SJCRH30 (cell line): ENCODE data around the gene BCAS4. TPM values are rescaled to one million over a fixed set of nuclear protein-coding genes. Genes with fewer than 3 reads are reported as not detected.
"Not testable (repeated sequence)": the region's sequence is repeated elsewhere in the genome, so short reads cannot be mapped to it uniquely, and the experiment has no call there.

Experiments
- DNase-seq, 2 experiments: peaks; one replicate each; pipeline ENCODE4 v3.0.0-alpha.2; 2015 to 2020
- H3K27ac ChIP-seq: fragments of 250-450 bp; sonication (Bioruptor Pico); 2 replicates; pipeline ENCODE4 v1.5.1; 2020; ENCODE audit warnings: mild to moderate bottlenecking, moderate library complexity
- H3K27me3 ChIP-seq: fragments of 250-450 bp; sonication (Bioruptor Pico); 2 replicates; pipeline ENCODE4 v1.5.1; 2020; ENCODE audit warnings: mild to moderate bottlenecking, moderate library complexity
- H3K36me3 ChIP-seq: fragments of 250-450 bp; sonication (Bioruptor Pico); 2 replicates; pipeline ENCODE4 v1.5.1; 2020; ENCODE audit warnings: mild to moderate bottlenecking, moderate library complexity
- H3K4me1 ChIP-seq: fragments of 250-450 bp; sonication (Bioruptor Pico); 2 replicates; pipeline ENCODE4 v1.5.1; 2020; ENCODE audit warnings: mild to moderate bottlenecking, moderate library complexity
- H3K4me3 ChIP-seq: fragments of 250-450 bp; sonication (Bioruptor Pico); 2 replicates; pipeline ENCODE4 v1.5.1; 2020; ENCODE audit warnings: mild to moderate bottlenecking, moderate library complexity
- H3K9me3 ChIP-seq: fragments of 250-450 bp; sonication (Bioruptor Pico); replicated peaks from 2 replicates; pipeline ENCODE4 v1.5.1; 2020; ENCODE audit warnings: mild to moderate bottlenecking, moderate library complexity
- total RNA-seq: library from RNA; depleted of rRNA; stranded (reverse); fragments of >200 nt; shearing (Covaris generic); gene quantifications from 2 replicates; pipeline ENCODE4 v1.2.3, GENCODE V29; 2014

BCAS4 gene
- total RNA-seq, 1 experiment from 2014 or later, result 5.8 TPM

DNA sequence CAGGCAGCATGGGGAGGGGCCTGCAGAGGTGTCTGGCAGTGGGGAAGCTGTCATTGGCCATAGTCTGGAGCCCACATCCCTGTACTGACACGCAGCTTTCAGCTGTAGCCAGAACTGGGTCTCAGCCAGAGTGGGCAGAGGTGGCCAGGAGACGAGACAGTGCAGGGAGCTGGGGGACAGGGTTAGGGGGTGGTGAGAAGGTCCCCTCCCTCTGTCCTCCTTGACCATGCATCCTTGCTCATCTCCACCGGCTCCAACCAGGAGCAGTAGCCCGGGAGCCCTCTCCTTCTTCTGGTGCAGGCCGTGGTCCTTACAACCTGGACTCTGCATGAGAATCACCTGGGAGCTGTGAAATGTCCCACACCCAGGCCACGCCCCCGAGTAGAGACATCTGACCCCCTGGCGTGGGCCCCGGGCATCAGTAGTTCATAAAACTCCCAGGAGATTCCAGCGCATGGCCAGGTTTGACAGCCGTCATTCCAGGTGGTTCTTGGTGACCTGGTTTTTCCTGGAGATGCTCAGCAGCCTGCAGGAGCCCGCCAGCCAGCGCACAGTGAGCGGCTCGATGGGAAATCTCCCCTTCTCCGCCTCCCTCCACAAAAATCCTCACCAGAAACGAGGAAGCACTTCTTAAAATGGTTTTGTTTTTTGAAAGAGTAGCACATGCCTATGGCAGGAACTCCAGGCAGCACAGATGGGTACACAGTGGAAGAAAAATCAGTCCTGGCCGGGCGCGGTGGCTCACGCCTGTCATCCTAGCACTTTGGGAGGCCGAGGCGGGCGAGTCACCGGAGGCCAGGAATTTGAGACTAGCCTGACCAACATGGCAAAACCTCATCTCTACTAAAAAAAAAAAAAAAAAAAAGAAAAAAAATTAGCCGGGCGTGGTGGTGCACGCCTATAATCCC, 80.2 kb downstream of the BCAS4 start:
- no peaks in the 10 kb centered on the region; the same call in 1 of the 2 replicates for H3K4me1 ChIP-seq
- H3K9me3 ChIP-seq, result no peaks in the 10 kb centered on the region
- H3K27ac ChIP-seq, result no peak overlapping the region
- H3K4me3 ChIP-seq, result no peak overlapping the region
- no peaks in the 10 kb centered on the region for H3K27me3 ChIP-seq
- H3K36me3 ChIP-seq, result no peaks in the 10 kb centered on the region
- DNase-seq, result no peak

DNA sequence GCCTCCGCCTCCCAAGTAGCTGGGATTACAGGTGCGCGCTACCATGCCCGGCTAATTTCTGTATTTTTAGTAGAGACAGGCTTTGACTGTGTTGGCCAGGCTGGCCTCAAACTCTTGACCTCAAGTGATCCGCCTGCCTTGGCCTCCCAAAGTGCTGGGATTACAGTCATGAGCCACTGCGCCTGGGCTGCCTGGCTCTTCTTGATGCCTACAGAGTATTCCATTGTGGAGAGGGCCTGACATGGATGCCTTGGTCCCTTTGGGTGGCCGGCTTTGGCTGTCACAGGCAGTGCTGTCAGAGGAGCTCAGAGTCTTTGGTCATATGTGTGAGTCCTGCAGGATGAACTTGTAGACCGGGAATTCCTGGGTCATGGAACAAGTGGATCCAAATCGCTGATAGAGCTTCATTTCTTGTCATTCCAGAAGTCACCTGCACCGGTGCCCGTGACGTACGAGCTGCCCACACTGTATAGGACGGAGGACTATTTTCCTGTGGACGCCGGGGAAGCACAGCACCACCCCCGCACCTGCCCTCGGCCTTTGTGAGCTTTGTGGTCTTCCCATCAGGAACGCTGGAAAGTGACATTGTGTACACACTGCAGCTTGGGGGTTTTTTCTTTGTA, 81.3 kb downstream of the BCAS4 start:
- H3K4me1 ChIP-seq, result no peaks in the 10 kb centered on the region; the same call in 1 of the 2 replicates
- no peaks in the 10 kb centered on the region for H3K9me3 ChIP-seq
- H3K36me3 ChIP-seq, result no peaks in the 10 kb centered on the region
- H3K4me3 ChIP-seq, result no peak overlapping the region
- no peaks in the 10 kb centered on the region for H3K27me3 ChIP-seq
- H3K27ac ChIP-seq, result no peak overlapping the region
- DNase-seq, result no peak

DNA sequence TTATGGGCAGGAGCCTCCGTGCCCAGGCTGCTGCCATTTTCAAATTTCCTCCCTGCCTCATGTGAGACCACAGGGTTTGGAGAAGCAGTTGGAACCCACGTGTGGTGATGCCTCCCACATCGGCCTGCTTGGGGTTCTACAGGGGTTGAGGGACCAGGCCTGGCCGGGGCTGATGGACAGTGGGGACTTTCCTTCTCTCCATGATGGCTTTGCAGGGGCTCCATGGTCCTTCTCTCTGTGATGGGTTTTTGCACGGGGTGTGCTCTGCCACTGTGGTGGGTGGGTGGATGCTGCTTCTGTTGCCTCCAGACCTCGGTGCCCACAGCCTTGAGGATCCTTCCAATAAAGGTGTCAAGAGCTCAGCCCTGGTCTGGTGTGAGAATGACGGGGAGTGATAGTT, 82.0 kb downstream of the BCAS4 start:
- no peak for DNase-seq
- Histone ChIP-seq H3K9me3 (no peaks in the 10 kb centered on the region), H3K27ac (no peak overlapping the region), H3K27me3 (no peaks in the 10 kb centered on the region), H3K36me3 (no peaks in the 10 kb centered on the region), H3K4me3 (no peak overlapping the region), H3K4me1 (no peaks in the 10 kb centered on the region)

DNA sequence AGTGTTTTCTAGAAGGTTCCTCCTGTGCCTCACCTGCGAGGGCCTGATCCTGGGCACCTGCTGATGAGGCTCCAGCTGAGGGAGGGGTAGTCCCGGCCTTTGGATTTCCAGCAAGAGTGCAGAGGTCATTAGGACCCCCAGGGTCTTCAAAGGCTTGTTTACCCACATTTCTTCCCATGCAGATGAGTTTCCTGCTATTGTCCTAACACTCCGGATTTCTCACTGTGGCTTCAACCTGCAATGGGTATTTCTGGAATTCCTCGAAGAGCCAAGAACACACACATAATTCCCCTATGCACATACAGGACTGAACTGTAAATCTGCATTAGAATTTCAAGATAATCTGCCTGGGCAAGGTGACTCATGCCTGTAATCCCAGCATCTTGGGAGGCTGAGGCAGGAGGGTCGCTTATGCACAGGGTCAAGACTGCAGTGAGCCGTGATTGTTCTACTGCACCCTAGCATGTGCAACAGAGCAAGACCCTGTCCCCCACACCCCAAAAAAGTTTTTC, 82.4 kb downstream of the BCAS4 start:
- no peaks in the 10 kb centered on the region for H3K27me3 ChIP-seq
- H3K36me3 ChIP-seq, result no peaks in the 10 kb centered on the region
- no peaks in the 10 kb centered on the region for H3K9me3 ChIP-seq
- no peak for DNase-seq
- H3K4me3 ChIP-seq, result no peak overlapping the region
- no peak overlapping the region for H3K27ac ChIP-seq
- H3K4me1 ChIP-seq, result no peaks in the 10 kb centered on the region

DNA sequence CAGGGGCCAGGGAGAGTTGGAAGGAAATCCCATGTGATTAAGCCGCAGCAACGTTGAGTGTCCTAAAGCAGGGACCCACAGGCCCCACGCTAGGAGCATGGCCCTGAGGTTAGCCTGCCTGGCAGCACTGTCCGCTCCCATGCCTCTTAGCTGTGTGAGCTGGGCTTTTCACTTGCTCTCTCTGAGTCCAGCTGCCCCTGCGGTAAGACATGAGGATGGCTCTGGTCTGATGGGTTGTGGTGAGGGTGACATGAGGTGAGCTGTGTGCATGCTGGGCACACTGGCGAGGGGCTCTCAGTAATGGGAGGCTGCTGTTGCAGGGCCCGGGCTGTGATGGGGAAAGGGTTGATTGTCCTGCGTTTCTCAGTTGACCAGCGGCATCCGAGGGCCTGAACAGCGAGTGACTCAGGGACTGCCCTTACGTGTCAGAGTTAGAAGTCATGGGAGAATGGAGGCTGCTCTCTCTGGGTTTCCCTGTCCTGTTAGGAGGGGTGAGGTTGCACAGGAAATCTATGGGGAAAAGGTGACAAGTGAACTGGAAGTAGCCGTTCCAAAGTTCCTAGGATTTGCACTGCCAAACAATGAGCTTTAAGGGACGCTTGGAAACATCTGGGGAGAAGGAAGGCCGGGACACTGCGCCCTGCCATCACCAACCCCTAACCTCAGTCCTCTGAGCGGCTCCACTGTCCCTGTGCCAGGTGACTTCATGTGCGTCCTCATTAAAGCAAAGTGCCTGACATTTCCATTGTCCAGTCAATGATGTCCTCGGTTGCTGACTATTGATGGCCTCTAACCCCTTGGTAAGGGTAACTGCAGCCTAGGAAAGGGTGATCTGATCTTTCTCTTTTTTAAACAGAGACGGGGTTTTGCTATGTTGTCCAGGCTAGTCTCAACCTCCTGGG, 85.0 kb downstream of the BCAS4 start:
- no peak overlapping the region for H3K4me3 ChIP-seq
- no peaks in the 10 kb centered on the region for H3K4me1 ChIP-seq
- H3K27me3 ChIP-seq, result no peaks in the 10 kb centered on the region
- H3K27ac ChIP-seq, result no peak overlapping the region
- H3K9me3 ChIP-seq, result no peaks in the 10 kb centered on the region
- DNase-seq, result no peak
- no peaks in the 10 kb centered on the region for H3K36me3 ChIP-seq

DNA sequence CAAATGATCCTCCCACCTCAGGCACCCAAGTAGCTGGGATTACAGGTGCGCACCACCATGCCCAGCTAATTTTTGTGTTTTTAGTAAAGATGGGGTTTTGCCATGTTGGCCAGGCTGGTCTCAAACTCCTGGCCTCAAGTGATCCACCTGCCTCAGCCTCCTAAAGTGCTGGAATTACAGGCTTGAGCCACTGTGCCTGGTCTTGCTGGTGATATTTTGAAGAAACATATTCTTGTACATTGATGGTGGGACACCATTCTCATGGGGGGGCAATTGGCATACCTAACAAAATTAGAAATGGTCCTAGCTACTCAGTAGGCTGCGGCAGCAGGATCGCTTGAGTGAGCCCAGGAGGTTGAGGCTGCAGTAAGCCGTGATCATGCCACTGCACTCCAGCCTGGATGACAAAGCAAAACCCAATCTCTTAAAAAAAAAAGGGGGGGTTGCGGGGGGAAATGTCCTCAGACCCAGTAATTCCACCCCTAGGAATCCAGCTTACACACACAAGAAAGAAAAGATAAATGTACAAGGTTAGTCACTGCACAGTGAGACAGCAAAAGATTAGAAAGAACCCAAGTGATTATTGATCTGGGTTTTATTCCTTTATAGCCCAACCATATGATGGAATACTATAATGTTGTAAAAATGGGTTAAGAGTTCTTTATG, 87.0 kb downstream of the BCAS4 start:
- DNase-seq, H3K4me3 ChIP-seq, H3K27me3 ChIP-seq, H3K4me1 ChIP-seq, H3K36me3 ChIP-seq, H3K9me3 ChIP-seq, H3K27ac ChIP-seq: not testable (repeated sequence)

DNA sequence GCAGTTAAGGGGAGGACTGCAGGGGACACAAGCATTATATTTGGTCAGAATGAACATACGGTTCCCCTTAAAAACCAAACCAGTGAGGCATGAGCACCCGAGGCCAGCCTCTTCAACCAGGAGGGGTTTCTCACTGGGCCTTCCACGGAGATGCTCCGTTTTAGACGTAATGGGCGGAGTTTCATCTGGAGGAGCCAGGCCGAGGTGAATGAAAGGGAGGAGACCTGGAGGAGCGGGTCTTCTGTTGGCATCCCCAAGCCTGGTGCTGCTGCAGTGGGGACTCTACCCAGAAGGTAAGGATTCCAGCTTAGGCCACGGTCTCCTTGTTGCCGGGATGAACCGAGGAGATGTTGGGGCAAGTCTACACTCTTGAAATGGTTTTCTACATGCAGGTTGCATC, 89.0 kb downstream of the BCAS4 start:
- peaks cover 12% of the 10 kb centered on the region for H3K36me3 ChIP-seq
- no peak for DNase-seq

DNA sequence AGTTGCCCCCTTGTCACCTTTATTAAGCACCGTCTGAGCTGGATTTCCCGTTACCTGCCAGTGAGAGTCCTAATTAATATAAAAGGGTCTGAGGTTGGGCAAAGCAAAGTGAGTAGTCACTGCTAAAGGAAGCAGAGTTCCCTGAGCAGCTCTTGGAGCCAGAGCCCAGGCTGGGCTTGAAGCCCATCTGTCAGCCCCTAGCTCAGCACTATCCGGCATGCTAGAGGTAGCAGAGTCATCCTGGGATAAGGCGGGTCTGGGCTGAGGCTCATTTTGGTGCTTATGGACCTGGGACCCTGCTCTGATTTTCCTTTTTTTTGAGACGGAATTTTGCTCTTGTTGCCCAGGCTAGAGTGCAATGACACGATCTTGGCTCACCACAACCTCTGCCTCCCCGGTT, 90.2 kb downstream of the BCAS4 start:
- Histone ChIP-seq H3K4me1 (no peaks in the 10 kb centered on the region), H3K27me3 (no peaks in the 10 kb centered on the region), H3K4me3 (no peak overlapping the region), H3K27ac (no peak overlapping the region), H3K36me3 (peaks cover 23% of the 10 kb centered on the region), H3K9me3 (no peaks in the 10 kb centered on the region)
- DNase-seq, result no peak

More for the DNA sequence above, 89.0 kb downstream of the BCAS4 start:
- no peak overlapping the region for H3K4me3 ChIP-seq
- H3K4me1 ChIP-seq, result no peaks in the 10 kb centered on the region
- H3K27me3 ChIP-seq, result no peaks in the 10 kb centered on the region
- no peaks in the 10 kb centered on the region for H3K9me3 ChIP-seq
- no peak overlapping the region for H3K27ac ChIP-seq

DNA sequence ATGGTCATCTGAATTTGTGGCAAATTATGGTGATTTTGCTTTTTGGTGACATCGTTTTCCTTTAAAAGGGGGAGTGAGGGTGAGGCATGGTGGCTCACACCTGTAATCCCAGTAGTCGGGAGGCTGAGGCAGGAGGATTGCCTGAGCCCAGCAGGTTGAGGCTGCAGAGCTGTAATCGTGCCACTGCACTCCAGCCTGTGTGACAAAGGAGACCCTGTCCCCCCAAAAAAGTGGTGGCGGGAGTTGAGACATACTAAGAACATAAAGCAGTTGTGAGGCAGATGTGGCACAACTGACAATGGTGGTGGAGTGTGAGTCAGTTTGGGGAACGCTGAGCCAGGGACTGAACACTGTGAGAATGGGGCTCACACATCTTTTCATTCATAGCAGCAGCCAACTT, 90.9 kb downstream of the BCAS4 start:
- Histone ChIP-seq H3K27me3 (no peaks in the 10 kb centered on the region), H3K4me3 (no peak overlapping the region), H3K4me1 (no peaks in the 10 kb centered on the region), H3K9me3 (no peaks in the 10 kb centered on the region), H3K27ac (no peak overlapping the region), H3K36me3 (peaks cover 26% of the 10 kb centered on the region)
- no peak for DNase-seq

DNA sequence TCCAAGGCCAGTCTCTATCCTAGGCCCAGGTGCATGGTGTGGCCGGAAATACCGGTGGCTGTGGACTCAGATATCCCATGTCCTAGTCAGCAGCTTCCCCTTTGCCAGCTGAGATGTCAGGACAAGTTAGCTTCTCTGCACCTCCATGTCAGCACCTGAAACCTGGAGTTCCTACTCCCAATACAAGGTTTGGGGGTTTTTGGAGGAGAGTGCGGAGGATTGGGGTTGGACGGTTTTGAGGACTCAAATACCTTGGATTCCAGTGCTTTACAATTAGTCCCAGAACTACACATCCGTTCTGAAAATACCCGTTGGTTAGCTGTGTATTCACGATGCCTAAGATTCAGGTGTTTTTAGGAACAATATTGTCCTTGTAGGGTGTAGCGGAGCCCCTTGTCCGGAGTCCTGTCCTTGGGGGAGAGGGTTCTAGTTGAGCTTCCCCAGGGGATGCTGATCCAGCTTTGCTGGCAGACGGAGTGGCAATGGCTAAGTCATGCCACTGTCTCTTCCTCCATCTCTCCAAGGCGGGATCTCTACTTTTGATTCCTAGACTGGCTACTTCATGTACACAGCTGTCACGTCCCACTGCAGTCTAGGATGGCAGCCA, 91.4 kb downstream of the BCAS4 start:
- no peak overlapping the region for H3K4me3 ChIP-seq
- H3K27me3 ChIP-seq, result no peaks in the 10 kb centered on the region

DNA sequence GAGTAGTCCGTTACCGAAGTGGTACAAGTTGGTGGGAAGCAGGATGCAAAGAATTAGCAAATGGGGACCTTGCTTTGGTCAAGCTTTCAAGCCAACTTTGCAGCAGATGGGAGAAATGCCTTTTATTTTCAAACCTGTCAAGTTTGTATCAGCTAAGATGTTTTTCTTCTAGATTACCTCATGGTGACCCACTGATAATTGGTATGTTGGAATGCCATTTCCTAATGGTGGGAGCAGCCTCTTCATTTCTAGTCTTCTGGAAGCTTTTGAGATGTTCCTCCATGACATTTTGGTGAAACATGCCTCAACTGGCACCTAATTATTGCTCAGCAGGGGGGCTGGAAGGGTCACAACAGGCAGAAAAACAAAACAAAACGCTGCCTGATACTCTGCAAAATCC, 92.7 kb downstream of the BCAS4 start:
- Histone ChIP-seq H3K9me3 (no peaks in the 10 kb centered on the region), H3K27ac (no peak overlapping the region), H3K36me3 (peaks cover 40% of the 10 kb centered on the region), H3K4me3 (no peak overlapping the region), H3K27me3 (no peaks in the 10 kb centered on the region), H3K4me1 (no peaks in the 10 kb centered on the region)
- DNase-seq, result no peak

More for the DNA sequence above, 91.4 kb downstream of the BCAS4 start:
- Histone ChIP-seq H3K27ac (no peak overlapping the region), H3K9me3 (no peaks in the 10 kb centered on the region), H3K36me3 (peaks cover 27% of the 10 kb centered on the region), H3K4me1 (no peaks in the 10 kb centered on the region)
- DNase-seq, result no peak

DNA sequence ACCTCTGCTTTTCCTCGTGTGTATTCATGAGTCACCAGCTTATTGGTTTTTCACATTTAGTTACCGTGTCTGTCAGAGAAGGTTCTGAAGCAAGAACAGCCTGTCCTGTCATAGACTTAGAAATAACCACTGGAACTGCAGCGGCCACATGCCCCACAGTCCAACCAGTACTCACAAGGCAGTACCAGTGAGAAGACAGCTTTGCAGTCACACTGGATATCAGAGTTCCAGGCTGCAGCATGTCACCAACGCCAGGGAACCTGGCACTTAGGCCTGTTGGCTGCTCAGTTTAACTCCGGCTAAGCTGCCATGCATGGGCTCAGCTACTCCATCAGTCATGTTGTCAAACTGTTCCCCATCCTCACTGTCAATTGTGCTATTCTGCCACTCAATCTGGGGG, 96.3 kb downstream of the BCAS4 start:
- DNase-seq, result no peak

DNA sequence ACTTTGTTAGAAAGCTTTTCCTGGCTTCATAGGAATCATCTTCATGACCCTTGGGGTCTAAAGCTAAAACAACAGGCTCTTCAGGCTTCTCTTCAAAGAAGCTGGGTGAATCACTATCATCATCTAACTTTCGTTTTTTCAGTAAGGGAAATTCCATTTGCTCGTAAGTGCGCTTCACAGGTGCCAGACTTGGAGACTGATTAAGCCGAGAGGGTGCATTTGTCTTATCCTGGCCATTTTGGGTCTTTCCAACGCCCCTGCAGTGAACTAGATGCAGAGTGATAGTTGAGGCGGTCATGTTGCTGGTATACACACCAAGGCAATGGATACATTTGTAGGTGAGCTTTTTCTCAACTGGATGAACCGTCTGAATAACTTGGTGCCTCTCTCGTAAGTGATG, 97.5 kb downstream of the BCAS4 start:
- H3K4me1 ChIP-seq, result no peaks in the 10 kb centered on the region
- no peaks in the 10 kb centered on the region for H3K9me3 ChIP-seq
- no peaks in the 10 kb centered on the region for H3K27me3 ChIP-seq
- no peak overlapping the region for H3K4me3 ChIP-seq
- H3K27ac ChIP-seq, result no peak overlapping the region
- DNase-seq, result no peak
- H3K36me3 ChIP-seq, result peaks cover 83% of the 10 kb centered on the region

More for the DNA sequence above, 96.3 kb downstream of the BCAS4 start:
- H3K9me3 ChIP-seq, result no peaks in the 10 kb centered on the region
- no peak overlapping the region for H3K27ac ChIP-seq
- peaks cover 75% of the 10 kb centered on the region for H3K36me3 ChIP-seq
- no peaks in the 10 kb centered on the region for H3K4me1 ChIP-seq
- H3K4me3 ChIP-seq, result no peak overlapping the region
- no peaks in the 10 kb centered on the region for H3K27me3 ChIP-seq

DNA sequence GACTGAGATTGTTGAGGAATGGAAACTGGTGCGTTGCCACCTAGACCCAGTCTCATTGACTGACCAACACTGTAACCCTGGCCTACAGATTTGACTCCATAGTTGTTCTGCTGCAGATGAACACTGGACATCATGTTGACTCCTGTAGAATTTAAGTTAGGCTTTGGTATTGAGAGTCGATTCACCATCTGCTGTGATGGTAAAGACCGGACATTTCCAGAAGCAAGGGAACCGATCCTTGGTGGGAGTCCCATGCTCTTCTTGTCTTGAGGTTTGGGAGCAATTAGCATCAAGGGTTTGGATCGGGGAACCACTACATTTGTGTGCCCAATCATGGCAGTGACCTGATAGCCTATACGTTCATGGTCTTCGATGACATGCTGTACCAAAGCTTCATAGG, 98.8 kb downstream of the BCAS4 start:
- Histone ChIP-seq H3K36me3 (peaks cover 87% of the 10 kb centered on the region), H3K27ac (no peak overlapping the region), H3K27me3 (no peaks in the 10 kb centered on the region), H3K4me1 (no peaks in the 10 kb centered on the region), H3K9me3 (no peaks in the 10 kb centered on the region), H3K4me3 (no peak overlapping the region)
- no peak for DNase-seq
